ENCODE results near the gene DOCK8. TPM values are rescaled to one million over a fixed set of nuclear protein-coding genes. Genes with fewer than 3 reads are reported as not detected.

DOCK8 gene
- total and polyA plus RNA-seq, 2 experiments from 2014 or later: 0.94 to 1.2 TPM

GRCh38 chr9:254516-254915 is 39.9 kb downstream of the DOCK8 start:
- no peaks in the 10 kb centered on the region for H3K36me3 ChIP-seq (ENCODE audit: insufficient read depth)
- no peak overlapping the region for H2AFZ ChIP-seq
- DNase-seq (ENCODE audit: low spot score): no peak
- Mint-ChIP-seq H3K9me3 (no peaks in the 10 kb centered on the region), H3K27me3 (ENCODE audit: insufficient read depth, low read depth, poor library complexity) (peaks cover 3% of the 10 kb centered on the region), H3K4me1 (peaks cover 10% of the 10 kb centered on the region; the same call in 2 of the 3 replicates), H3K27ac (no peak overlapping the region), H3K4me3 (no peak overlapping the region), H3K36me3 (ENCODE audit: low read depth) (no peaks in the 10 kb centered on the region)
- H3K4me2 ChIP-seq: no peak overlapping the region
- no peak overlapping the region for H3K4me3 ChIP-seq
- no peaks in the 10 kb centered on the region for H3K9me2 ChIP-seq (ENCODE audit: insufficient read depth)
- no peak for ATAC-seq
- no peaks in the 10 kb centered on the region for H3K79me2 ChIP-seq (replicated peaks; ENCODE audit: insufficient read depth)
- no peaks in the 10 kb centered on the region for H4K20me1 ChIP-seq (replicated peaks; ENCODE audit: insufficient read depth)
- TF ChIP-seq ZNF331 (CRISPR knock-in tag; IDR thresholded peaks at IDR 0.05; ENCODE audit: low read depth) (no peak), POLR2AphosphoS5 (IDR thresholded peaks at IDR 0.05; ENCODE audit: low read depth) (no peak), JUNB (IDR thresholded peaks at IDR 0.05; ENCODE audit: unreplicated experiment) (no peak)
- TF ChIP-seq, protein P1, sequence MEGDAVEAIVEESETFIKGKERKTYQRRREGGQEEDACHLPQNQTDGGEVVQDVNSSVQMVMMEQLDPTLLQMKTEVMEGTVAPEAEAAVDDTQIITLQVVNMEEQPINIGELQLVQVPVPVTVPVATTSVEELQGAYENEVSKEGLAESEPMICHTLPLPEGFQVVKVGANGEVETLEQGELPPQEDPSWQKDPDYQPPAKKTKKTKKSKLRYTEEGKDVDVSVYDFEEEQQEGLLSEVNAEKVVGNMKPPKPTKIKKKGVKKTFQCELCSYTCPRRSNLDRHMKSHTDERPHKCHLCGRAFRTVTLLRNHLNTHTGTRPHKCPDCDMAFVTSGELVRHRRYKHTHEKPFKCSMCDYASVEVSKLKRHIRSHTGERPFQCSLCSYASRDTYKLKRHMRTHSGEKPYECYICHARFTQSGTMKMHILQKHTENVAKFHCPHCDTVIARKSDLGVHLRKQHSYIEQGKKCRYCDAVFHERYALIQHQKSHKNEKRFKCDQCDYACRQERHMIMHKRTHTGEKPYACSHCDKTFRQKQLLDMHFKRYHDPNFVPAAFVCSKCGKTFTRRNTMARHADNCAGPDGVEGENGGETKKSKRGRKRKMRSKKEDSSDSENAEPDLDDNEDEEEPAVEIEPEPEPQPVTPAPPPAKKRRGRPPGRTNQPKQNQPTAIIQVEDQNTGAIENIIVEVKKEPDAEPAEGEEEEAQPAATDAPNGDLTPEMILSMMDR (conservative IDR thresholded peaks at IDR 0.05; ENCODE audit: low read depth in 2 of 2): no peak
- H3F3A ChIP-seq (replicated peaks; ENCODE audit: low read depth): no peaks in the 10 kb centered on the region
- H3K4me1 ChIP-seq (ENCODE audit: insufficient read depth): no peaks in the 10 kb centered on the region
- H3K27me3 ChIP-seq (ENCODE audit: insufficient read depth): no peaks in the 10 kb centered on the region
- H3K27ac ChIP-seq (ENCODE audit: low read depth): no peak overlapping the region

GRCh38 chr9:257957-258356 is 43.3 kb downstream of the DOCK8 start:
- DNase-seq (ENCODE audit: low spot score): no peak
- no peaks in the 10 kb centered on the region for H3K9me3 Mint-ChIP-seq
- Histone ChIP-seq H3K27ac (ENCODE audit: low read depth) (no peak overlapping the region), H4K20me1 (replicated peaks; ENCODE audit: insufficient read depth) (no peaks in the 10 kb centered on the region), H3K27me3 (ENCODE audit: insufficient read depth) (no peaks in the 10 kb centered on the region), H3K36me3 (ENCODE audit: insufficient read depth) (no peaks in the 10 kb centered on the region), H3K4me1 (ENCODE audit: insufficient read depth) (peaks cover 3% of the 10 kb centered on the region; the same call in 1 of the 2 replicates), H3K4me3 (no peak overlapping the region), H3K4me2 (no peak overlapping the region), H3F3A (replicated peaks; ENCODE audit: low read depth) (no peaks in the 10 kb centered on the region), H2AFZ (no peak overlapping the region; the same call in 1 of the 2 replicates), H3K9me2 (ENCODE audit: insufficient read depth) (no peaks in the 10 kb centered on the region), H3K79me2 (replicated peaks; ENCODE audit: insufficient read depth) (no peaks in the 10 kb centered on the region)
- ATAC-seq: no peak
- H3K4me1 Mint-ChIP-seq: peaks cover 10% of the 10 kb centered on the region; the same call in 2 of the 3 replicates
- no peaks in the 10 kb centered on the region for H3K36me3 Mint-ChIP-seq (ENCODE audit: low read depth)
- TF ChIP-seq, protein P1 (conservative IDR thresholded peaks at IDR 0.05; ENCODE audit: low read depth in 2 of 2): no peak
- no peak for TF ChIP-seq ZNF331 (CRISPR knock-in tag; IDR thresholded peaks at IDR 0.05; ENCODE audit: low read depth)
- TF ChIP-seq, protein P2, sequence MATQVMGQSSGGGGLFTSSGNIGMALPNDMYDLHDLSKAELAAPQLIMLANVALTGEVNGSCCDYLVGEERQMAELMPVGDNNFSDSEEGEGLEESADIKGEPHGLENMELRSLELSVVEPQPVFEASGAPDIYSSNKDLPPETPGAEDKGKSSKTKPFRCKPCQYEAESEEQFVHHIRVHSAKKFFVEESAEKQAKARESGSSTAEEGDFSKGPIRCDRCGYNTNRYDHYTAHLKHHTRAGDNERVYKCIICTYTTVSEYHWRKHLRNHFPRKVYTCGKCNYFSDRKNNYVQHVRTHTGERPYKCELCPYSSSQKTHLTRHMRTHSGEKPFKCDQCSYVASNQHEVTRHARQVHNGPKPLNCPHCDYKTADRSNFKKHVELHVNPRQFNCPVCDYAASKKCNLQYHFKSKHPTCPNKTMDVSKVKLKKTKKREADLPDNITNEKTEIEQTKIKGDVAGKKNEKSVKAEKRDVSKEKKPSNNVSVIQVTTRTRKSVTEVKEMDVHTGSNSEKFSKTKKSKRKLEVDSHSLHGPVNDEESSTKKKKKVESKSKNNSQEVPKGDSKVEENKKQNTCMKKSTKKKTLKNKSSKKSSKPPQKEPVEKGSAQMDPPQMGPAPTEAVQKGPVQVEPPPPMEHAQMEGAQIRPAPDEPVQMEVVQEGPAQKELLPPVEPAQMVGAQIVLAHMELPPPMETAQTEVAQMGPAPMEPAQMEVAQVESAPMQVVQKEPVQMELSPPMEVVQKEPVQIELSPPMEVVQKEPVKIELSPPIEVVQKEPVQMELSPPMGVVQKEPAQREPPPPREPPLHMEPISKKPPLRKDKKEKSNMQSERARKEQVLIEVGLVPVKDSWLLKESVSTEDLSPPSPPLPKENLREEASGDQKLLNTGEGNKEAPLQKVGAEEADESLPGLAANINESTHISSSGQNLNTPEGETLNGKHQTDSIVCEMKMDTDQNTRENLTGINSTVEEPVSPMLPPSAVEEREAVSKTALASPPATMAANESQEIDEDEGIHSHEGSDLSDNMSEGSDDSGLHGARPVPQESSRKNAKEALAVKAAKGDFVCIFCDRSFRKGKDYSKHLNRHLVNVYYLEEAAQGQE (IDR thresholded peaks at IDR 0.05; ENCODE audit: unreplicated experiment): no peak
- TF ChIP-seq EZH2 (IDR thresholded peaks at IDR 0.05; ENCODE audit: low read depth, unreplicated experiment): no peak
- no peak for TF ChIP-seq STAT1 (IDR thresholded peaks at IDR 0.05; ENCODE audit: unreplicated experiment)
- no peak for TF ChIP-seq POLR2AphosphoS5 (IDR thresholded peaks at IDR 0.05; ENCODE audit: low read depth)
- no peak for TF ChIP-seq ZNF114 (CRISPR knock-in tag; IDR thresholded peaks at IDR 0.05)
- no peak for TF ChIP-seq CREB1 (CRISPR knock-in tag; IDR thresholded peaks at IDR 0.05; ENCODE audit: low read depth)
- TF ChIP-seq ETS1 (IDR thresholded peaks at IDR 0.05): no peak
- TF ChIP-seq NANOG (IDR thresholded peaks at IDR 0.05; ENCODE audit: borderline replicate concordance): no peak
- H3K27ac Mint-ChIP-seq: no peak overlapping the region
- no peaks in the 10 kb centered on the region for H3K27me3 Mint-ChIP-seq (ENCODE audit: insufficient read depth, low read depth, poor library complexity)
- no peak overlapping the region for H3K4me3 Mint-ChIP-seq

Data from GM23338 (cell line).